Measurements from ENCODE around the gene ARMC12. TPM values are rescaled to one million over a fixed set of nuclear protein-coding genes. Genes with fewer than 3 reads are reported as not detected.
"Not testable (repeated sequence)": the region's sequence is repeated elsewhere in the genome, so short reads cannot be mapped to it uniquely, and the experiment has no call there.

Gene ARMC12
- total RNA-seq, 4 donors from 2014 or later: 6.2 TPM; not detected in 3

GRCh38 chr6:35690484-35690883, 46.3 kb upstream of the ARMC12 start:
- in situ Hi-C loops (cut with MboI; ENCODE audit: low sequenced_read_pairs in 4 of 4): loop anchor here in 2 of 4 donors (5.0 kb wide), 1 partner anchor 37 kb away; no protein-coding TSS in a partner anchor
- H3K27ac ChIP-seq: peak overlapping the region; percentile 92 to 97 (median 94)
- peaks cover 0 to 11% of the 10 kb centered on the region in 2 donors for H3K36me3 ChIP-seq

GRCh38 chr6:35691027-35691824, 45.6 kb upstream of the ARMC12 start:
- ATAC-seq: peak; percentile 75 to 79
- TF ChIP-seq POLR2A (IDR thresholded peaks at IDR 0.05) (peak; percentile 32 to 66), CTCF (IDR thresholded peaks at IDR 0.05 in 4 of 5, conservative IDR thresholded peaks at IDR 0.05 in 1 of 5) (no peak)
- Histone ChIP-seq H3K4me1 (peaks cover 28 to 36% of the 10 kb centered on the region in 2 donors), H3K27me3 (no peaks in the 10 kb centered on the region), H3K4me3 (peak overlapping the region in 1 of 4 donors; percentile 3), H3K36me3 (peaks cover 0 to 10% of the 10 kb centered on the region in 2 donors), H3K9me3 (no peaks in the 10 kb centered on the region), H3K27ac (peak overlapping the region; percentile 92 to 97 (median 94))
- peak; percentile 97 to 99 for DNase-seq
- intact Hi-C loops (cut with DNase I; ENCODE audit: low total_unique reads) (loop anchor here (1.0 kb wide), 2 partner anchors 31 to 35 kb away; no protein-coding TSS in a partner anchor), in situ Hi-C loops (cut with MboI; ENCODE audit: low sequenced_read_pairs in 4 of 4) (loop anchor here in 2 of 4 donors (5.0 kb wide), 1 partner anchor 36 kb away; no protein-coding TSS in a partner anchor)

More at GRCh38 chr6:35690484-35690883, 46.3 kb upstream of the ARMC12 start:
- no peaks in the 10 kb centered on the region for H3K27me3 ChIP-seq
- intact Hi-C loops (cut with DNase I; ENCODE audit: low total_unique reads): no loop called here
- peaks cover 28 to 36% of the 10 kb centered on the region in 2 donors for H3K4me1 ChIP-seq
- no peaks in the 10 kb centered on the region for H3K9me3 ChIP-seq
- no peak for ATAC-seq
- H3K4me3 ChIP-seq: peak overlapping the region in 1 of 4 donors; percentile 3
- TF ChIP-seq CTCF (IDR thresholded peaks at IDR 0.05 in 4 of 5, conservative IDR thresholded peaks at IDR 0.05 in 1 of 5) (no peak), POLR2A (IDR thresholded peaks at IDR 0.05) (no peak)
- DNase-seq: no peak

- no peaks in the 10 kb centered on the region for H3K9me3 ChIP-seq
- no peak overlapping the region for H3K27ac ChIP-seq
- intact Hi-C loops (cut with DNase I; ENCODE audit: low total_unique reads) (no loop called here), in situ Hi-C loops (cut with MboI; ENCODE audit: low sequenced_read_pairs in 4 of 4) (loop anchor here in 2 of 4 donors (5.0 kb wide), 1 partner anchor 33 kb away; no protein-coding TSS in a partner anchor)
- ATAC-seq (no peak), DNase-seq (no peak)
- no peak overlapping the region for H3K4me3 ChIP-seq
- no peaks in the 10 kb centered on the region for H3K27me3 ChIP-seq
- H3K4me1 ChIP-seq: peaks cover 23 to 31% of the 10 kb centered on the region in 2 donors
- TF ChIP-seq CTCF (IDR thresholded peaks at IDR 0.05 in 4 of 5, conservative IDR thresholded peaks at IDR 0.05 in 1 of 5) (no peak), POLR2A (IDR thresholded peaks at IDR 0.05) (no peak)
- no peaks in the 10 kb centered on the region for H3K36me3 ChIP-seq
These were observed 42.4 kb upstream of the ARMC12 start for GRCh38 chr6:35694462-35694861.

GRCh38 chr6:35698430-35698829, 38.4 kb upstream of the ARMC12 start:
- peak overlapping the region in 1 of 4 donors; percentile 20 for H3K27ac ChIP-seq
- H3K36me3 ChIP-seq; H3K4me3 ChIP-seq; H3K27me3 ChIP-seq; ATAC-seq; H3K9me3 ChIP-seq; in situ Hi-C loops (cut with MboI; ENCODE audit: low sequenced_read_pairs in 4 of 4); intact Hi-C loops (cut with DNase I; ENCODE audit: low total_unique reads); H3K4me1 ChIP-seq; DNase-seq: not testable (repeated sequence)

GRCh38 chr6:35698858-35699257, 38.0 kb upstream of the ARMC12 start:
- intact Hi-C loops (cut with DNase I; ENCODE audit: low total_unique reads): no loop called here
- TF ChIP-seq POLR2A (IDR thresholded peaks at IDR 0.05) (no peak), CTCF (IDR thresholded peaks at IDR 0.05 in 4 of 5, conservative IDR thresholded peaks at IDR 0.05 in 1 of 5) (no peak)

More at GRCh38 chr6:35698858-35699257, 38.0 kb upstream of the ARMC12 start:
- Histone ChIP-seq H3K4me1 (no peaks in the 10 kb centered on the region), H3K27me3 (no peaks in the 10 kb centered on the region), H3K27ac (peak overlapping the region in 1 of 4 donors; percentile 20), H3K36me3 (no peaks in the 10 kb centered on the region), H3K4me3 (no peak overlapping the region), H3K9me3 (no peaks in the 10 kb centered on the region)
- DNase-seq (no peak), ATAC-seq (no peak)
- in situ Hi-C loops (cut with MboI; ENCODE audit: low sequenced_read_pairs in 4 of 4): no loop called here

Measured in gastrocnemius medialis (tissue), 4 donors.